ENCODE measurements around the gene ADSL.

DNA sequence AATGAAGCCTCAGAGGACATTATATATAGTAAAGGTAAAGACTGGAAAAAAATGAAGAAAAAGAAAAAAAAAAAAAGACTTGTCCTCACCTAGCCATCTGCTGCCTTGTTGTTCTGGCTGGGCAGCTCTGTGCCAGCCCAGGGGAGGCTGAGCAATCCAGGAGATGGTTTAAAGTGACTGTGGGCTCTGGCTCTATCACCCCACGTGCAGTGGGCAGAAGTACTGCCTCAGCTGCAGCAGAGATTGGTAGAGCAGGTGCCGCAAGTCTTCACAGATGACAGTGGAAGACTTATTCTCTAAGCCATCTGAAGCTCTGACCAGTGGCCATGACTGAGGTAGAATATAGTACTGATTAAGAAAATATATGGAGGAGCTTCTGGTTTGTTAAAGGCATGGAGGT lies 86.3 kb downstream of the ADSL start:
- TF ChIP-seq, protein P1, sequence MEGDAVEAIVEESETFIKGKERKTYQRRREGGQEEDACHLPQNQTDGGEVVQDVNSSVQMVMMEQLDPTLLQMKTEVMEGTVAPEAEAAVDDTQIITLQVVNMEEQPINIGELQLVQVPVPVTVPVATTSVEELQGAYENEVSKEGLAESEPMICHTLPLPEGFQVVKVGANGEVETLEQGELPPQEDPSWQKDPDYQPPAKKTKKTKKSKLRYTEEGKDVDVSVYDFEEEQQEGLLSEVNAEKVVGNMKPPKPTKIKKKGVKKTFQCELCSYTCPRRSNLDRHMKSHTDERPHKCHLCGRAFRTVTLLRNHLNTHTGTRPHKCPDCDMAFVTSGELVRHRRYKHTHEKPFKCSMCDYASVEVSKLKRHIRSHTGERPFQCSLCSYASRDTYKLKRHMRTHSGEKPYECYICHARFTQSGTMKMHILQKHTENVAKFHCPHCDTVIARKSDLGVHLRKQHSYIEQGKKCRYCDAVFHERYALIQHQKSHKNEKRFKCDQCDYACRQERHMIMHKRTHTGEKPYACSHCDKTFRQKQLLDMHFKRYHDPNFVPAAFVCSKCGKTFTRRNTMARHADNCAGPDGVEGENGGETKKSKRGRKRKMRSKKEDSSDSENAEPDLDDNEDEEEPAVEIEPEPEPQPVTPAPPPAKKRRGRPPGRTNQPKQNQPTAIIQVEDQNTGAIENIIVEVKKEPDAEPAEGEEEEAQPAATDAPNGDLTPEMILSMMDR (IDR thresholded peaks at IDR 0.05): no peak
- no peak for TF ChIP-seq POLR2AphosphoS5 (IDR thresholded peaks at IDR 0.05)

All from stomach (tissue), 4 donors.